Activated naive CD4-positive, alpha-beta T cell treated with anti-CD3 and anti-CD28 coated beads, Interleukin-2, amount 50 U/mL, for 16 hours (primary cell): ENCODE results near the gene OR52E1.
"Not testable (repeated sequence)": the region's sequence is repeated elsewhere in the genome, so short reads cannot be mapped to it uniquely, and the experiment has no call there.

Source experiments
- DNase-seq: peaks from one replicate; pipeline ENCODE4 v3.0.0-alpha.2; 2020

Gene OR52E1

GRCh38 chr11:5069272-5069671, at the start of gene OR52E1:
OR52E1 (plus strand) TSS chr11:5069572.
- DNase-seq: no peak

- no peak for DNase-seq
Observed at GRCh38 chr11:5021996-5022395, 47.4 kb upstream of the OR52E1 start.

- no peak for DNase-seq
Observed at GRCh38 chr11:5036669-5037068, 32.7 kb upstream of the OR52E1 start.

- DNase-seq: no peak
Observed at GRCh38 chr11:5037926-5038325, 31.4 kb upstream of the OR52E1 start.

- no peak for DNase-seq
Observed at GRCh38 chr11:5038341-5038740, 31.0 kb upstream of the OR52E1 start.

- DNase-seq: no peak
Observed at GRCh38 chr11:5040876-5041275, 28.5 kb upstream of the OR52E1 start.

GRCh38 chr11:5042091-5042490, 27.3 kb upstream of the OR52E1 start:
- no peak for DNase-seq

GRCh38 chr11:5043380-5043779, 26.0 kb upstream of the OR52E1 start:
- DNase-seq: no peak

GRCh38 chr11:5046226-5046625, 23.1 kb upstream of the OR52E1 start, which contains the start of gene OR52J3:
OR52J3 (plus strand) TSS chr11:5046526; CDS start chr11:5046526, 0 bp downstream.
- no peak for DNase-seq

GRCh38 chr11:5046754-5047330, 22.5 kb upstream of the OR52E1 start:
- no peak for DNase-seq

- not testable (repeated sequence) for DNase-seq
Observed at GRCh38 chr11:5058679-5059078, 10.7 kb upstream of the OR52E1 start.

GRCh38 chr11:5059391-5059790, 10.0 kb upstream of the OR52E1 start, which contains the start of gene OR52E2:
OR52E2 (minus strand) TSS chr11:5059627; CDS start chr11:5059627, 0 bp downstream.
- DNase-seq: no peak

GRCh38 chr11:5065027-5065426, 4.3 kb upstream of the OR52E1 start:
- no peak for DNase-seq

GRCh38 chr11:5071799-5072198, 2.4 kb downstream of the OR52E1 start:
- DNase-seq: no peak

- DNase-seq: no peak
Observed at GRCh38 chr11:5081405-5081804, 12.0 kb downstream of the OR52E1 start.

- DNase-seq: no peak
Observed at GRCh38 chr11:5083602-5084001, 14.2 kb downstream of the OR52E1 start.

- DNase-seq: no peak
Observed at GRCh38 chr11:5088556-5088955, 19.2 kb downstream of the OR52E1 start.

- no peak for DNase-seq
Observed at GRCh38 chr11:5090668-5091067, 21.3 kb downstream of the OR52E1 start.

- no peak for DNase-seq
Observed at GRCh38 chr11:5092821-5093585, 23.6 kb downstream of the OR52E1 start.

GRCh38 chr11:5096011-5096410, 26.6 kb downstream of the OR52E1 start:
- DNase-seq: no peak

GRCh38 chr11:5102246-5102645, 32.9 kb downstream of the OR52E1 start:
- DNase-seq: no peak

- DNase-seq: no peak
Observed at GRCh38 chr11:5103066-5103465, 33.7 kb downstream of the OR52E1 start.

- no peak for DNase-seq
Observed at GRCh38 chr11:5107285-5107684, 37.9 kb downstream of the OR52E1 start.

- DNase-seq: no peak
Observed at GRCh38 chr11:5115339-5115738, 46.0 kb downstream of the OR52E1 start.

- no peak for DNase-seq
Observed at GRCh38 chr11:5117588-5117987, 48.2 kb downstream of the OR52E1 start.
